LNCaP clone FGC (cell line): ENCODE results near the gene CCR1.
A peak's percentile ranks its signal among the peaks of the same experiment; 100 is the strongest.
"Not testable (repeated sequence)": the region's sequence is repeated elsewhere in the genome, so short reads cannot be mapped to it uniquely, and the experiment has no call there.

Source experiments
- DNase-seq: peaks from one replicate; pipeline ENCODE4 v3.0.0-alpha.2; 2011; ENCODE audit warnings: low read depth
- H3K4me3 ChIP-seq: 2 replicates; pipeline ENCODE4 v1.5.1; 2011; ENCODE audit warnings: mild to moderate bottlenecking, low read depth, low read length, control low read depth
- TF ChIP-seq, protein P1 (sequence below): IDR thresholded peaks from 2 replicates; pipeline ENCODE4 v1.5.1; 2012; ENCODE audit warnings: mild to moderate bottlenecking; ENCODE audit not compliant: control insufficient read depth, insufficient read depth; ENCODE audit errors: extremely low read depth

Gene CCR1

GRCh38 chr3:46214751-46215352 lies 6.7 kb upstream of the CCR1 start:
- TF ChIP-seq, protein P1, sequence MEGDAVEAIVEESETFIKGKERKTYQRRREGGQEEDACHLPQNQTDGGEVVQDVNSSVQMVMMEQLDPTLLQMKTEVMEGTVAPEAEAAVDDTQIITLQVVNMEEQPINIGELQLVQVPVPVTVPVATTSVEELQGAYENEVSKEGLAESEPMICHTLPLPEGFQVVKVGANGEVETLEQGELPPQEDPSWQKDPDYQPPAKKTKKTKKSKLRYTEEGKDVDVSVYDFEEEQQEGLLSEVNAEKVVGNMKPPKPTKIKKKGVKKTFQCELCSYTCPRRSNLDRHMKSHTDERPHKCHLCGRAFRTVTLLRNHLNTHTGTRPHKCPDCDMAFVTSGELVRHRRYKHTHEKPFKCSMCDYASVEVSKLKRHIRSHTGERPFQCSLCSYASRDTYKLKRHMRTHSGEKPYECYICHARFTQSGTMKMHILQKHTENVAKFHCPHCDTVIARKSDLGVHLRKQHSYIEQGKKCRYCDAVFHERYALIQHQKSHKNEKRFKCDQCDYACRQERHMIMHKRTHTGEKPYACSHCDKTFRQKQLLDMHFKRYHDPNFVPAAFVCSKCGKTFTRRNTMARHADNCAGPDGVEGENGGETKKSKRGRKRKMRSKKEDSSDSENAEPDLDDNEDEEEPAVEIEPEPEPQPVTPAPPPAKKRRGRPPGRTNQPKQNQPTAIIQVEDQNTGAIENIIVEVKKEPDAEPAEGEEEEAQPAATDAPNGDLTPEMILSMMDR, result peak; percentile 24; the same call in 1 of the 2 replicates
- DNase-seq, result no peak
- no peak overlapping the region for H3K4me3 ChIP-seq

GRCh38 chr3:46213201-46213600 lies 5.1 kb upstream of the CCR1 start:
- H3K4me3 ChIP-seq, result no peak overlapping the region
- TF ChIP-seq, protein P1, result no peak
- no peak for DNase-seq

DNA sequence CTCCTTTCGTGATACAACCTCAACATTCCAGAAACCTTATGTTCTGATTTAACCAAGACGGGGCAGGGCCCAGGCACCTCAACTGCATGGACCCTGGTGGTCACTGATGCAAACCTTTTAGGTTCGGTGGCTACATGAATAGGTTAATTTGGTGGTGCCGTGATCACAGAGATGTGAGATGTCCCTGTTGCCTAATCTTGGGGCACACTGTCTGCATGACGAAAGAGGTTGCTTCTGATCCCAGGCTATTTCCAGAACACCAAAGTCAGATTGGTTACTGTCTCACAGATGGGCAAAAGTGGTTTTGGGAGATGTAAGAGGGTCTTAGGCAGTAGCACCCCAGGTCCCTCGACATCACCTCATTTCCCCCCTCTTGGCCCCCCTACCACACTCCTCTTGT lies 4.0 kb upstream of the CCR1 start:
- DNase-seq, result no peak
- TF ChIP-seq, protein P1, result no peak
- no peak overlapping the region for H3K4me3 ChIP-seq

- no peak overlapping the region for H3K4me3 ChIP-seq
- TF ChIP-seq, protein P1, result no peak
- DNase-seq, result no peak
These were observed 1.8 kb upstream of the CCR1 start for GRCh38 chr3:46209746-46210470.

DNA sequence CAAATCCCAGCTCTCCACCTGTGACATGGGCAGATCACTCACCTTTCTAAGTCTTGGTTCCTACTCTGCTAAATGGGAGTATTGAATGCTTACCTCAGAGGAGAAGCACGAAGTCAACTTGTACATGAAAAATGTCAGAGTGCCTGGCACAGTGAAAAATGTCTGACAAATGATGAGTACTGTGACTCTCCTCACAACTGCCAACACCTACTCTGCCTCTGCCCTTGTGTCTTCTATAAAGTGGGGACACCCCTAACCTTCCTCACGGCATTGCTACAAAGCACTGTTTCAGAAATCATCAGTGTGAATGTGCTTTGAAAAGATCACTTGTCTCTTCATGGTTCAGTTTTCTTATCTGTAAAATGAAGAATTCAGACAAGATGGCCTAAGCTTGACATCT lies 940 bp upstream of the CCR1 start:
- TF ChIP-seq, protein P1, result no peak
- no peak overlapping the region for H3K4me3 ChIP-seq
- DNase-seq, result no peak

- not testable (repeated sequence) for DNase-seq, H3K4me3 ChIP-seq
These were observed 599 bp downstream of the CCR1 start for GRCh38 chr3:46207514-46207913.

- TF ChIP-seq, protein P1, result no peak
- DNase-seq, result no peak
- H3K4me3 ChIP-seq, result no peak overlapping the region
These were observed 1.7 kb downstream of the CCR1 start for GRCh38 chr3:46206282-46207015.
